Measurements from ENCODE around the gene SFN. TPM values are rescaled to one million over a fixed set of nuclear protein-coding genes. Genes with fewer than 3 reads are reported as not detected.

SFN gene
- total and polyA plus RNA-seq, 2 of the 4 experiments (the other 2 are of a cell fraction), result 0.18 to 0.34 TPM

GRCh38 chr1:26882696-26883463 is 19.9 kb downstream of the SFN start:
- no peaks in the 10 kb centered on the region for H3K4me1 ChIP-seq (ENCODE audit: control insufficient read depth, insufficient read depth, low read length)
- no TSS peak for BruUV-seq (replicated peaks)
- H4K5ac ChIP-seq (ENCODE audit: low read depth, low read length), result no peak overlapping the region
- H4K8ac ChIP-seq (ENCODE audit: low read depth in 2 of 2, low read length in 2 of 2), result no peak overlapping the region
- no peak overlapping the region for H3K14ac ChIP-seq (replicated peaks; ENCODE audit: low read depth, low read length)
- intact Hi-C loops (cut with micrococcal nuclease) (no loop called here), in situ Hi-C loops (cut with MboI; ENCODE audit: low sequenced_read_pairs) (no loop called here), dilution Hi-C loops (cut with HindIII; ENCODE audit: low sequenced_read_pairs, unreplicated experiment) (no loop called here)
- H2BK5ac ChIP-seq (ENCODE audit: low read depth, low read length, poor library complexity, severe bottlenecking), result no peak overlapping the region
- H3K56ac ChIP-seq (ENCODE audit: extremely low read depth, insufficient read depth, low read length), result no peak overlapping the region
- no peak overlapping the region for H3K23ac ChIP-seq (ENCODE audit: low read depth, low read length)
- no peak overlapping the region for H3K4me3 ChIP-seq (ENCODE audit: insufficient read depth, low read depth, low read length)
- H3K9me3 ChIP-seq (ENCODE audit: control insufficient read depth, insufficient read depth, low read length), result no peaks in the 10 kb centered on the region
- WGBS, 2 experiments (ENCODE audit: extremely low coverage in 2 of 2, insufficient read length in 1 of 2), result 94% methylated on average over 4 of the region's 5 CpGs; no CpG with 5 or more reads in 1 of the 2 experiments
- no peak overlapping the region for H2AFZ ChIP-seq (replicated peaks; ENCODE audit: low read length, poor library complexity)
- no peak overlapping the region for H4K91ac ChIP-seq (ENCODE audit: insufficient read depth, low read depth, low read length)
- H2BK15ac ChIP-seq (ENCODE audit: low read depth, low read length), result no peak overlapping the region
- H3K27ac ChIP-seq (ENCODE audit: insufficient read depth, low read length), result no peak overlapping the region
- H3K27me3 ChIP-seq (ENCODE audit: control insufficient read depth, insufficient read depth, low read length), result no peaks in the 10 kb centered on the region
- peaks cover 14 to 39% of the 10 kb centered on the region in 2 experiments; a peak in 3 of 4 replicates for H3K79me1 ChIP-seq (ENCODE audit: low read depth in 1 of 2, low read length in 2 of 2)
- ATAC-seq (ENCODE audit: low read depth) (no peak), DNase-seq (no peak)
- H3K9me1 ChIP-seq (ENCODE audit: insufficient read depth, low read length), result no peaks in the 10 kb centered on the region
- no peak overlapping the region for H2AK5ac ChIP-seq (ENCODE audit: low read depth, low read length)
- H2BK120ac ChIP-seq (ENCODE audit: low read depth, low read length), result no peak overlapping the region
- peaks cover 11% of the 10 kb centered on the region for H4K20me1 ChIP-seq (ENCODE audit: insufficient read depth, low read length)
- no peak overlapping the region for H2AK9ac ChIP-seq (replicated peaks; ENCODE audit: low read depth, low read length, poor library complexity)
- ChIA-PET CTCF (no interaction called here), POLR2A (ENCODE audit: unreplicated experiment) (no interaction called here)
- H3K4me2 ChIP-seq (ENCODE audit: low read depth, low read length), result no peak overlapping the region
- H3K18ac ChIP-seq (ENCODE audit: low read depth, low read length), result no peak overlapping the region
- H2BK20ac ChIP-seq (ENCODE audit: low read depth, low read length), result no peak overlapping the region
- peaks cover 61% of the 10 kb centered on the region for H3K36me3 ChIP-seq (ENCODE audit: control insufficient read depth, insufficient read depth, low read length)
- H3K4ac ChIP-seq (ENCODE audit: low read depth, low read length), result no peak overlapping the region
- no peak overlapping the region for H3K9ac ChIP-seq (ENCODE audit: low read depth, low read length)
- no peak for TF ChIP-seq NFE2L2 (IDR thresholded peaks at IDR 0.05; ENCODE audit: low read depth, low read length)
- TF ChIP-seq MAFK (IDR thresholded peaks at IDR 0.05; ENCODE audit: low read depth, low read length), result no peak
- TF ChIP-seq SMC3 (IDR thresholded peaks at IDR 0.05; ENCODE audit: low read depth, low read length), result no peak
- TF ChIP-seq BHLHE40 (IDR thresholded peaks at IDR 0.05; ENCODE audit: low read depth, low read length), result no peak
- no peak for TF ChIP-seq CEBPB (IDR thresholded peaks at IDR 0.05; ENCODE audit: low read depth, low read length)
- no peak for TF ChIP-seq RFX5 (IDR thresholded peaks at IDR 0.05; ENCODE audit: low read depth, low read length)
- TF ChIP-seq FOS (IDR thresholded peaks at IDR 0.05; ENCODE audit: low read depth, low read length), result no peak
- no peak for TF ChIP-seq MAZ (IDR thresholded peaks at IDR 0.05; ENCODE audit: borderline replicate concordance, low read depth, low read length)
- no peak for TF ChIP-seq CTCF (conservative IDR thresholded peaks at IDR 0.05; ENCODE audit: low read depth, low read length)
- TF ChIP-seq MXI1 (IDR thresholded peaks at IDR 0.05; ENCODE audit: borderline replicate concordance, low read depth, low read length), result no peak
- TF ChIP-seq USF2 (IDR thresholded peaks at IDR 0.05; ENCODE audit: low read depth, low read length), result no peak
